IPS-15b (cell line): ENCODE measurements around the gene GRN.
A peak's percentile ranks its signal among the peaks of the same experiment; 100 is the strongest.

Source experiments
- H3K27me3 ChIP-seq: one replicate; pipeline ENCODE4 v1.6.1; 2013; ENCODE audit warnings: low read length; ENCODE audit not compliant: control insufficient read depth, insufficient read depth
- H3K36me3 ChIP-seq: one replicate; pipeline ENCODE4 v1.6.1; 2013; ENCODE audit warnings: low read length; ENCODE audit not compliant: control insufficient read depth, insufficient read depth
- H3K4me1 ChIP-seq: one replicate; pipeline ENCODE4 v1.6.1; 2013; ENCODE audit warnings: mild to moderate bottlenecking, low read length; ENCODE audit not compliant: control insufficient read depth, insufficient read depth
- H3K4me3 ChIP-seq: one replicate; pipeline ENCODE4 v1.5.1; 2013; ENCODE audit warnings: low read depth, low read length
- H3K9ac ChIP-seq: one replicate; pipeline ENCODE4 v1.6.1; 2013; ENCODE audit warnings: low read depth, mild to moderate bottlenecking, low read length
- H3K9me3 ChIP-seq: one replicate; pipeline ENCODE4 v1.6.1; 2013; ENCODE audit warnings: mild to moderate bottlenecking, low read length; ENCODE audit not compliant: control insufficient read depth, insufficient read depth

The GRN gene

GRCh38 chr17:44351464-44351863 lies 6.4 kb downstream of the GRN start:
- Histone ChIP-seq H3K27me3 (no peaks in the 10 kb centered on the region), H3K4me3 (no peak overlapping the region), H3K9ac (no peak overlapping the region), H3K9me3 (no peaks in the 10 kb centered on the region), H3K4me1 (no peaks in the 10 kb centered on the region), H3K36me3 (peaks cover 23% of the 10 kb centered on the region)

GRCh38 chr17:44351961-44352827 lies 7.1 kb downstream of the GRN start:
- no peaks in the 10 kb centered on the region for H3K4me1 ChIP-seq
- H3K36me3 ChIP-seq, result peaks cover 23% of the 10 kb centered on the region
- H3K9ac ChIP-seq, result no peak overlapping the region
- no peaks in the 10 kb centered on the region for H3K27me3 ChIP-seq
- no peak overlapping the region for H3K4me3 ChIP-seq
- H3K9me3 ChIP-seq, result no peaks in the 10 kb centered on the region

GRCh38 chr17:44352828-44353671 lies 7.9 kb downstream of the GRN start:
- Histone ChIP-seq H3K9ac (no peak overlapping the region), H3K27me3 (no peaks in the 10 kb centered on the region), H3K4me1 (no peaks in the 10 kb centered on the region), H3K36me3 (peaks cover 23% of the 10 kb centered on the region), H3K4me3 (peak overlapping the region; percentile 32), H3K9me3 (no peaks in the 10 kb centered on the region)

- no peaks in the 10 kb centered on the region for H3K27me3 ChIP-seq
- H3K36me3 ChIP-seq, result peaks cover 26% of the 10 kb centered on the region
- H3K4me1 ChIP-seq, result no peaks in the 10 kb centered on the region
- H3K9me3 ChIP-seq, result no peaks in the 10 kb centered on the region
- no peak overlapping the region for H3K9ac ChIP-seq
- peak overlapping the region; percentile 53 for H3K4me3 ChIP-seq
Measured at GRCh38 chr17:44353672-44354331, 8.7 kb downstream of the GRN start.

GRCh38 chr17:44354582-44355561 lies 9.8 kb downstream of the GRN start:
- H3K36me3 ChIP-seq, result peaks cover 26% of the 10 kb centered on the region
- H3K4me1 ChIP-seq, result no peaks in the 10 kb centered on the region
- H3K9ac ChIP-seq, result no peak overlapping the region
- H3K4me3 ChIP-seq, result peak overlapping the region; percentile 45
- no peaks in the 10 kb centered on the region for H3K27me3 ChIP-seq
- no peaks in the 10 kb centered on the region for H3K9me3 ChIP-seq

GRCh38 chr17:44355642-44356099 lies 10.6 kb downstream of the GRN start:
- H3K4me1 ChIP-seq, result peaks cover 5% of the 10 kb centered on the region
- H3K27me3 ChIP-seq, result no peaks in the 10 kb centered on the region
- peaks cover 23% of the 10 kb centered on the region for H3K36me3 ChIP-seq
- no peak overlapping the region for H3K4me3 ChIP-seq
- H3K9ac ChIP-seq, result no peak overlapping the region
- H3K9me3 ChIP-seq, result no peaks in the 10 kb centered on the region

- no peaks in the 10 kb centered on the region for H3K27me3 ChIP-seq
- H3K36me3 ChIP-seq, result peaks cover 17% of the 10 kb centered on the region
- no peak overlapping the region for H3K9ac ChIP-seq
- H3K9me3 ChIP-seq, result no peaks in the 10 kb centered on the region
- no peak overlapping the region for H3K4me3 ChIP-seq
- H3K4me1 ChIP-seq, result peaks cover 9% of the 10 kb centered on the region
Measured at GRCh38 chr17:44356241-44356640, 11.1 kb downstream of the GRN start.

GRCh38 chr17:44358066-44358465 lies 13.0 kb downstream of the GRN start:
- H3K4me3 ChIP-seq, result no peak overlapping the region
- no peaks in the 10 kb centered on the region for H3K9me3 ChIP-seq
- no peaks in the 10 kb centered on the region for H3K27me3 ChIP-seq
- H3K36me3 ChIP-seq, result peaks cover 3% of the 10 kb centered on the region
- peaks cover 15% of the 10 kb centered on the region for H3K4me1 ChIP-seq
- no peak overlapping the region for H3K9ac ChIP-seq

- Histone ChIP-seq H3K4me1 (peaks cover 15% of the 10 kb centered on the region), H3K4me3 (no peak overlapping the region), H3K9ac (no peak overlapping the region), H3K27me3 (no peaks in the 10 kb centered on the region), H3K36me3 (peaks cover 3% of the 10 kb centered on the region), H3K9me3 (no peaks in the 10 kb centered on the region)
Measured at GRCh38 chr17:44359006-44359405, 13.9 kb downstream of the GRN start.

- peaks cover 3% of the 10 kb centered on the region for H3K36me3 ChIP-seq
- H3K9ac ChIP-seq, result no peak overlapping the region
- H3K4me3 ChIP-seq, result no peak overlapping the region
- H3K27me3 ChIP-seq, result peaks cover under 1% of the 10 kb centered on the region
- H3K9me3 ChIP-seq, result no peaks in the 10 kb centered on the region
- H3K4me1 ChIP-seq, result peaks cover 15% of the 10 kb centered on the region
Measured at GRCh38 chr17:44359458-44360143, 14.5 kb downstream of the GRN start.
